CD4-positive, alpha-beta T cell treated with Interleukin-6 for 4 hours (primary cell): ENCODE results near the gene ARID2.

ENCODE experiments used
- DNase-seq: peaks from one replicate; pipeline ENCODE4 v3.0.0-alpha.2; 2020; ENCODE audit warnings: mixed read lengths

Gene ARID2

DNA sequence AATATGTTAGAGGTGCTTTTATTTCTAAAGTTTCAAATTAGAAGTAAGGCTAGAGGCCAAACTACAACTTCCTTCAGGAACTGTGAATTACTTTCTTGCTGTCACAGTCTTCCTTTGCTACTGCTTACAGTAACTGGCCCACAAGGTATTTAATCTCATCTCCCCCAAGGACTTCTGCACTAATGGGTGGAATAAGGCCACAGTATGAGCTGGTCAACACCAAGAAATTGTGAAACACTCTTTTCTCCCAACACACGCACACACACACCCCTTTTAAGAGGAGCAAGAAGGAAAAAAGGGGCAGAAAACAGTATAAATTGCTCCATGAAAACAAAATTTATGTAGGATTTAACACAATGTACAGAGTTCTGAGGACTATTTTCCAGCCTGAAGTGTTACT lies 215.3 kb downstream of the ARID2 start:
- no peak for DNase-seq

DNA sequence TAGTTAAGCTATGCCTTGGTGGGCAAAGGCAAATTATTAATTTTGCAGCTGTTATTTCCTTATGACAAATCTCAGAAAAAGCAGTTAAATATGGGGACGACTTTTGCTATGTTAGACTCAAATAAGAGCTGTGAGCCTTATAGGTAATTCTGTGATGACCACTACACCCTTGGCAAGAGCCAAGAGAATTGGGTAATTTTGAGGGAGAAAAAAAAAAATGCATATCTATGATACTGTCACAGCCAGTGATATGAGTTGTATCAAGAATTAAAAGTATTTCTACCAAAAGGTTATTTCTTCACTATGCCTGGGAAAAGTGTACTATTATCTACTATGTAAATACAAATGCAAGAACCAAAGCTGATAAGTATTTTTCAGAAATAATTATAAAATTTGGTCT lies 216.9 kb downstream of the ARID2 start:
- DNase-seq = no peak

DNA sequence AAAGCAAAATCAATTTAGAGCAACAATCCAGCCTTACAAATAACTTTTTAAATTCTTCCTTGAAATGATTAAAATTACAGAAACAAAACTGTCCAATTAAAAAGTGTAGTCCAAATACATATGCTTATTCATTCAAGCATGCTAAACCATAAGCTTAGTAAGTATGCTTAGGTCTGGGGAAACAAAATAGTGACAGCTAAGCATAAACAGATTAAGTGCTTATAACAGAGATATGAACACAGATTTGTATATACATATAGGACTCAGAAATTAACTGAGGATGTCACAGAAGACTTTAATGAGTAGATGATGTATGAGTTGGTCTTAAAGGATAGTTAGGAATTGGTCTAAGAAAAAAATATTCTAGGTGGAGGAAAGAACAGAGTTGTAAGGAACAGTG lies 219.0 kb downstream of the ARID2 start:
- no peak for DNase-seq
